ENCODE measurements around the gene GATA2.
A peak's percentile ranks its signal among the peaks of the same experiment; 100 is the strongest.

The GATA2 gene

DNA sequence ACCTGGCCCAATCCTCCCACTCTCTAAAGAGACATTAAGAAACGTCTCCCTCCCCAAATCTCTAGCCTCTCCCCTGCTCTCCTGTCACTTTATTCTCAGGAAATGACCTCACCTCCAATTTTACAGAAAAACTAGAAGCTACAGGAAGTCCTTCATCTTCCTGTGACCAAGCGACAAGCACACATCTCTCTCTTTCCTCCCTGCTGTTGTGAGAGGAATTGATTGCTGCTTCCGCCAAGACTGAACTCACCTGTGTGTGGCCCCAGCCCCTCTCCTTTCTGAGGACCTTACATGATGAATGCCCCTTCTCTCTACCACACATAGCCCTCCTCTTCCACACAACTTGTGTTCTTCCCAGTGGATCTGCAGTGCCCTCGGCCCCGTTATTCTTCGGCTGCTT is 44.5 kb downstream of the GATA2 start:
- H3K9me3 ChIP-seq (ENCODE audit: insufficient read depth, low read depth, low read length), result peaks cover 11% of the 10 kb centered on the region
- no peak overlapping the region for H3K9ac ChIP-seq (ENCODE audit: low read length)
- no peak overlapping the region for H2BK120ac ChIP-seq (ENCODE audit: insufficient read depth, low read length, poor library complexity)
- H3K27me3 ChIP-seq (ENCODE audit: insufficient read depth, low read length), result no peaks in the 10 kb centered on the region
- H3K18ac ChIP-seq (ENCODE audit: low read length), result no peak overlapping the region
- no peak overlapping the region for H2AFZ ChIP-seq (ENCODE audit: insufficient read depth, low read length, poor library complexity)
- no peak overlapping the region for H4K8ac ChIP-seq (ENCODE audit: low read depth, low read length)
- no peak overlapping the region for H3K4me3 ChIP-seq (ENCODE audit: low read depth, low read length)
- H3K79me1 ChIP-seq (ENCODE audit: low read length), result no peaks in the 10 kb centered on the region
- no peak overlapping the region for H2BK12ac ChIP-seq (ENCODE audit: low read length)
- WGBS (ENCODE audit: extremely low coverage, insufficient coverage, insufficient read length), result no CpG with 5 or more reads among the region's 6 CpGs
- no peak overlapping the region for H3K23ac ChIP-seq (ENCODE audit: low read length)
- H3K14ac ChIP-seq (ENCODE audit: low read length), result no peak overlapping the region
- no peaks in the 10 kb centered on the region for H3K79me2 ChIP-seq (ENCODE audit: control insufficient read depth, insufficient read depth, low read length, poor library complexity)
- H3K27ac ChIP-seq (ENCODE audit: low read depth, low read length), result no peak overlapping the region
- H3K36me3 ChIP-seq (ENCODE audit: control insufficient read depth in 1 of 2, insufficient read depth in 2 of 2, low read length in 2 of 2), result no peaks in the 10 kb centered on the region
- no peak overlapping the region for H3K4ac ChIP-seq (ENCODE audit: low read depth, low read length)
- DNase-seq, result no peak
- H2BK5ac ChIP-seq (ENCODE audit: low read depth, low read length, poor library complexity), result no peak overlapping the region
- no peak overlapping the region for H4K91ac ChIP-seq (ENCODE audit: low read depth, low read length)
- H4K12ac ChIP-seq (ENCODE audit: low read depth, low read length), result no peak overlapping the region
- H3K4me2 ChIP-seq (ENCODE audit: low read length), result no peak overlapping the region
- no peak overlapping the region for H2AK5ac ChIP-seq (ENCODE audit: low read length)
- H3K4me1 ChIP-seq (ENCODE audit: control insufficient read depth in 1 of 2, insufficient read depth in 2 of 2, low read length in 2 of 2), result peaks cover 4 to 5% of the 10 kb centered on the region in 2 experiments

DNA sequence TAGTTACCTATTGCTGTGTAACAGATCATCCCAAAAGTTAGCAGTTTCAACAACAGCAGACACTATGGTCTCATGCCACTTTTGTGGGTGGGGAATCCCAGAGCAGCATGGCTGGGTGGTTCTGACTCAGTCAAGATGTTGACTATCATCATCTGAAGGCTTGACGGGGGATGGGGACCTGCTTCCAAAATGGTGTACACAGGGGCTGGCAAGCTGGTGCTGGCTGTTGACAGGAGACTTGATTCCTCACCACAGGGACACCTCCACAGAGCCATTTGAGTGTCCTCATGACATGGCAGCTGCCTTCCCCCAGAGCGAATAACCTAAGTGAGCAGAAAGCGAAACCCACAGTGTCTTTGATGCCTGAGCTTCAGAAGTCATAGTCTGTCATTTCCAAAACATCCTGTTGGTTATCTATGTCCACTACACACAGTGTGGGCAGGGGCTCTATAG is 45.4 kb downstream of the GATA2 start:
- H3K79me1 ChIP-seq (ENCODE audit: low read length), result no peaks in the 10 kb centered on the region
- H2BK12ac ChIP-seq (ENCODE audit: low read length), result no peak overlapping the region
- H3K23ac ChIP-seq (ENCODE audit: low read length), result no peak overlapping the region
- no peak overlapping the region for H2AK5ac ChIP-seq (ENCODE audit: low read length)
- H4K12ac ChIP-seq (ENCODE audit: low read depth, low read length), result no peak overlapping the region
- no peak overlapping the region for H3K4me3 ChIP-seq (ENCODE audit: low read depth, low read length)
- no peak overlapping the region for H2AFZ ChIP-seq (ENCODE audit: insufficient read depth, low read length, poor library complexity)
- no peaks in the 10 kb centered on the region for H3K27me3 ChIP-seq (ENCODE audit: insufficient read depth, low read length)
- H4K8ac ChIP-seq (ENCODE audit: low read depth, low read length), result no peak overlapping the region
- peaks cover 11% of the 10 kb centered on the region for H3K9me3 ChIP-seq (ENCODE audit: insufficient read depth, low read depth, low read length)
- no peaks in the 10 kb centered on the region for H3K79me2 ChIP-seq (ENCODE audit: control insufficient read depth, insufficient read depth, low read length, poor library complexity)
- no peak overlapping the region for H3K27ac ChIP-seq (ENCODE audit: low read depth, low read length)
- no peak overlapping the region for H3K4ac ChIP-seq (ENCODE audit: low read depth, low read length)
- H3K4me2 ChIP-seq (ENCODE audit: low read length), result no peak overlapping the region
- no CpG with 5 or more reads among the region's 3 CpGs for WGBS (ENCODE audit: extremely low coverage, insufficient coverage, insufficient read length)
- no peak for DNase-seq
- no peak overlapping the region for H4K91ac ChIP-seq (ENCODE audit: low read depth, low read length)
- H3K4me1 ChIP-seq (ENCODE audit: control insufficient read depth in 1 of 2, insufficient read depth in 2 of 2, low read length in 2 of 2), result peaks cover 0 to 2% of the 10 kb centered on the region in 2 experiments
- H2BK120ac ChIP-seq (ENCODE audit: insufficient read depth, low read length, poor library complexity), result no peak overlapping the region
- no peak overlapping the region for H3K14ac ChIP-seq (ENCODE audit: low read length)
- H3K36me3 ChIP-seq (ENCODE audit: control insufficient read depth in 1 of 2, insufficient read depth in 2 of 2, low read length in 2 of 2), result no peaks in the 10 kb centered on the region
- no peak overlapping the region for H3K18ac ChIP-seq (ENCODE audit: low read length)
- no peak overlapping the region for H2BK5ac ChIP-seq (ENCODE audit: low read depth, low read length, poor library complexity)
- no peak overlapping the region for H3K9ac ChIP-seq (ENCODE audit: low read length)

DNA sequence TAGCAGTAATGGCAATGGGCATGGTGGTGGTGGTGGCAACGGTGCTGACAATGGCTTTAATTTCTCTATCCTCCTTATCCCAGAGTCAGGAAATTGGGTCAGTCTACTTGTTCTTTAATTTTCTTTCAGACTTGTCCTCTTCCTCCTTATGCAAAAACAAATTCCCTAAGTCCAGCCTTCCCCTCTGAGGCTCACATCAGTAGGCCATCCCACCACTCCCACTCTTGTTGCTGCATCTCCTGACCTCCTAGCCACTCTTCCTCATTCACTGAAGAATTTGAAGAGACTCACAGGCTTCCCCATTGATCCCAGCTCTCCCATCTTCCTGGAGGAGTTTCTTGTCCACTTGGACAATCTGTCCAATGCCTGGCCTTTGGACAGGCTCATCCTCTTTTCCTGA is 46.2 kb downstream of the GATA2 start:
- Histone ChIP-seq H3K4ac (ENCODE audit: low read depth, low read length) (no peak overlapping the region), H3K9ac (ENCODE audit: low read length) (no peak overlapping the region), H4K8ac (ENCODE audit: low read depth, low read length) (no peak overlapping the region), H2BK12ac (ENCODE audit: low read length) (no peak overlapping the region), H3K27me3 (ENCODE audit: insufficient read depth, low read length) (no peaks in the 10 kb centered on the region), H2AK5ac (ENCODE audit: low read length) (no peak overlapping the region), H2BK5ac (ENCODE audit: low read depth, low read length, poor library complexity) (no peak overlapping the region), H3K14ac (ENCODE audit: low read length) (no peak overlapping the region), H3K79me2 (ENCODE audit: control insufficient read depth, insufficient read depth, low read length, poor library complexity) (no peaks in the 10 kb centered on the region), H3K4me2 (ENCODE audit: low read length) (no peak overlapping the region), H3K79me1 (ENCODE audit: low read length) (peaks cover 2% of the 10 kb centered on the region), H2AFZ (ENCODE audit: insufficient read depth, low read length, poor library complexity) (no peak overlapping the region), H3K23ac (ENCODE audit: low read length) (no peak overlapping the region), H4K12ac (ENCODE audit: low read depth, low read length) (no peak overlapping the region), H4K91ac (ENCODE audit: low read depth, low read length) (no peak overlapping the region), H3K36me3 (ENCODE audit: control insufficient read depth in 1 of 2, insufficient read depth in 2 of 2, low read length in 2 of 2) (no peaks in the 10 kb centered on the region), H3K18ac (ENCODE audit: low read length) (no peak overlapping the region), H3K4me3 (ENCODE audit: low read depth, low read length) (no peak overlapping the region), H3K4me1 (ENCODE audit: control insufficient read depth in 1 of 2, insufficient read depth in 2 of 2, low read length in 2 of 2) (peaks cover 0 to 5% of the 10 kb centered on the region in 2 experiments), H3K27ac (ENCODE audit: low read depth, low read length) (no peak overlapping the region), H3K9me3 (ENCODE audit: insufficient read depth, low read depth, low read length) (peaks cover 11% of the 10 kb centered on the region), H2BK120ac (ENCODE audit: insufficient read depth, low read length, poor library complexity) (no peak overlapping the region)
- DNase-seq, result no peak
- WGBS (ENCODE audit: extremely low coverage, insufficient coverage, insufficient read length), result no CpG with 5 or more reads among the region's 1 CpG

DNA sequence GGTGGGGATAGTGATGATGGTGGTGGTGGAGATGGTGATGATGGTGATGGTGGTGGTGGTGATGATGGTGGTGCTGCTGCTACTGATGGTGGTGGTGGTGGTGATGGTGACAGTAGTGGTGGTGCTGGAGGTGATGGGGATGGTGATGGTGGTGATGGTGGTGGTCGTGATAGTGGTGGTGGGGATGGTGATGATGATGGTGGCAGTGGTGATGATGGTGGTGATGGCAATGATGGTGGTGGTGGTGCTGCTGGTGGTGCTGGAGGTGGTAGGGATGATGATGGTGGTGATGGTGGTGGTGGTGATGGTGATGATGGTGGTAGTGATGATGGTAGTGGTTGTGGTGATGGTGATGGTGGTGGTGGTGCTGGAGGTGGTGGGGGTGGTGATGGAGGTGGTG is 47.6 kb downstream of the GATA2 start:
- H3K4me3 ChIP-seq (ENCODE audit: low read depth, low read length), result peak overlapping the region; percentile 38

More for the DNA sequence above, 47.6 kb downstream of the GATA2 start:
- Histone ChIP-seq H3K4ac (ENCODE audit: low read depth, low read length) (no peak overlapping the region), H3K9ac (ENCODE audit: low read length) (no peak overlapping the region), H2BK120ac (ENCODE audit: insufficient read depth, low read length, poor library complexity) (no peak overlapping the region), H3K27ac (ENCODE audit: low read depth, low read length) (no peak overlapping the region), H2AK5ac (ENCODE audit: low read length) (no peak overlapping the region), H3K4me2 (ENCODE audit: low read length) (no peak overlapping the region), H2AFZ (ENCODE audit: insufficient read depth, low read length, poor library complexity) (no peak overlapping the region), H3K14ac (ENCODE audit: low read length) (no peak overlapping the region), H3K4me1 (ENCODE audit: control insufficient read depth in 1 of 2, insufficient read depth in 2 of 2, low read length in 2 of 2) (peaks cover 0 to 10% of the 10 kb centered on the region in 2 experiments), H3K79me2 (ENCODE audit: control insufficient read depth, insufficient read depth, low read length, poor library complexity) (no peaks in the 10 kb centered on the region), H4K12ac (ENCODE audit: low read depth, low read length) (no peak overlapping the region), H3K23ac (ENCODE audit: low read length) (no peak overlapping the region), H3K79me1 (ENCODE audit: low read length) (peaks cover 6% of the 10 kb centered on the region), H3K9me3 (ENCODE audit: insufficient read depth, low read depth, low read length) (peaks cover 7% of the 10 kb centered on the region), H3K27me3 (ENCODE audit: insufficient read depth, low read length) (no peaks in the 10 kb centered on the region), H2BK12ac (ENCODE audit: low read length) (no peak overlapping the region), H3K36me3 (ENCODE audit: control insufficient read depth in 1 of 2, insufficient read depth in 2 of 2, low read length in 2 of 2) (no peaks in the 10 kb centered on the region), H4K8ac (ENCODE audit: low read depth, low read length) (no peak overlapping the region), H2BK5ac (ENCODE audit: low read depth, low read length, poor library complexity) (no peak overlapping the region), H4K91ac (ENCODE audit: low read depth, low read length) (no peak overlapping the region), H3K18ac (ENCODE audit: low read length) (no peak overlapping the region)
- no CpG with 5 or more reads among the region's 1 CpG for whole genome bisulfite sequencing (ENCODE audit: extremely low coverage, insufficient coverage, insufficient read length)
- DNase-seq, result no peak
